Islet of Langerhans (tissue), 1 donor: Measurements from ENCODE around the gene DUOX1.

Experiments used
- FAIRE-seq: peaks from one replicate; lab custom pipeline; 2011; peaks lifted over from hg19 to GRCh38; lab: Jason Lieb, UNC

DUOX1 gene

DNA sequence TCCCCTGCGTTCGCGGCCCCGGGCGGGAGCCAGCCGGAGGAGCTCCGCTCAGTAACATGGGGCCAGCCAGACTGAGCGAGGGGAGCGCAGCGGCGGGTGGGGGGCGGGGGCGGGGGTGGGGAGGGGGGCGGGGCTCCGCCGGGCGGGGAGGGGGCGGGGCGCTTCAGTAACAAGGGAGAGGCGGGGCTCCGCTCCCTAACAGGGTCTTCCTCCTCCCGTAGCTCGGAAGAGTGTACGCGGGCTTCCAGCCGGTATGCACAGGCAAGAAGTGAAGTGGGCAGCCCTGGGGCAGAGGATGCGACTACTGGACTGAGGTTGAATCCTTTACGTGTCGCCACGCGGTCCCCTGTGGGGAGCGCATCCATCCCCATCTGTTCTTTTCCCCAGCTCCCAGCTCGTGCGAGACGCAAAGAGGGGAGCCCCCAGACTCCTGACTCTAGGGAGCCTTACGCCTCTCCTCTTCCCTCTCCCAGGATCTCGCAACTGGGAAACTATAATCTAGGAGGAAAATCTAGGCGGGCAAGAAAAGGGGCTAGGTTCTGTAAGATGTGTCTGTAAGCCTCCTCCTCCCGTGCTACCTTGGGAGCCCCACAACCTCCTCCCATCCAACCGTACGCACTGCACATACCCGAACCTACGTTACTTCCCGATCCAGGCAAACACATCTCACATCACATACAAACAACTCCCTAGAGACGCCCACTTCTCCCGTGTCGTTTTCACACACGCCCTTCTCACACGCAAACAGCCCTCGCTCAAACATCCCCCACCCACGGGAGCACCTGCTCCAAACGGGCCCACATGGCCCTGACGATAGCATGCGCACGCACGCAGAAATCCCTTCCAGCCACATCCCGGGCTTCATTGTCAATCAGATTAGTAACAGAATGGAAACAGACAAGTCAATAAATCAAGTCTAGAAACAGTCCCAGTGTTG lies 58.4 kb downstream of the DUOX1 start, which contains the start of gene SHF:
SHF (minus strand) TSS at position 73 of the 937 bp plus-strand sequence; CDS start at position 58, 15 bp downstream.
- FAIRE-seq: no peak

DNA sequence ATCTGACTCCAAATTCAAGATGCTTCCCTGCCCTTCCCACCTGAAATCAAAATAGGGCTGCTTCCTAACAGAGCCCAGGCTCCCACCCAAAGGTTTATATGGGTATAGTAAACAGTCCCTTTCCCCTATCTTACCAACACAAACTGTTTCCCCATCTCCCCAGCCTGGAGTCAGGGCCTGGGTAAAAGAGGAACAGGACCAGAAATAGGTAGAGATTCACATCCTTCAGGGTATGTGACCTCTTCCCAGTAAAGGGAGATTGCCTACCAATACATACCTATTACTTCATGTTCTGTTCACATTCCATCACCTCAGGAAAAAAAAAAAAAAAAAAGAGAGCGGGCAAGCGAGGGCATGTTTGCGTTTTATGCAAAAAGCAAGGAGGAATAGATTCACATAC lies 67.7 kb downstream of the DUOX1 start:
- no peak for FAIRE-seq

DNA sequence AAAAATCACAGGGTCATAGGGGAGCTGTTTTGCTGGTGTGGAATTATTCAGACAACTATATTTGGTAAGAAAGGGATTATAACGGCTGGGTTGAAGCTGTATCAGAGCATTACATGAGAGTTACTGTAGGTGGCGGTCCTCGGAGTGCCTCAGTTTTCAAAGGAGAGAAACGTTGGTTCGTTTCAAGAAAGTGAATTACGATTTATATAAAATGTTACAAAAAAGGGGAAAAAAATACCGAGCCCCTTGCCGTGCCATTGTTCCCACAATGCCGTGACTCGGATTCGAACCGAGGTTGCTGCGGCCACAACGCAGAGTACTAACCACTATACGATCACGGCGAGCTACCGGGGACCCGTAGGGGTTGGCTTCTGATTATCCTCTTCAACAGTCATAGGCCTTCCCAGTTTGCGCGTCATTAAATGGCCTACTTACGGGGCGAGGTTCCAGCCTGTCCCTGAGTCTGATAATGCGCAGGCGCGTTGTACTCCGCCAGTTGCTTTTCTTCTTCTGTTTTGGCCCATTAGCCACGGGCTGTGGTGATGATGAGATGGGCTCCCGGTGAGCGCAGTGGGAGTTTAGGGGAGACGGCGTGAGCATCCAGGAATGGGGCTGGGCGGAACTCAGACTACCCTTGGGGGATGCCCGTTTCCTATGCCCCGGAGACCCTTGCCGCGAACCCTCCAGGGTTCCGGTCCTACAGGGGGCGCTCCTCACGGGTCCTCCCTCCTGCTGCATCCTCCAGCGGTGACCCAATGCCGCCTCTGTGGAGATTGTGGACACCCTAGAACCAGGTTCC lies 68.7 kb downstream of the DUOX1 start:
- peak; percentile 90 for FAIRE-seq

DNA sequence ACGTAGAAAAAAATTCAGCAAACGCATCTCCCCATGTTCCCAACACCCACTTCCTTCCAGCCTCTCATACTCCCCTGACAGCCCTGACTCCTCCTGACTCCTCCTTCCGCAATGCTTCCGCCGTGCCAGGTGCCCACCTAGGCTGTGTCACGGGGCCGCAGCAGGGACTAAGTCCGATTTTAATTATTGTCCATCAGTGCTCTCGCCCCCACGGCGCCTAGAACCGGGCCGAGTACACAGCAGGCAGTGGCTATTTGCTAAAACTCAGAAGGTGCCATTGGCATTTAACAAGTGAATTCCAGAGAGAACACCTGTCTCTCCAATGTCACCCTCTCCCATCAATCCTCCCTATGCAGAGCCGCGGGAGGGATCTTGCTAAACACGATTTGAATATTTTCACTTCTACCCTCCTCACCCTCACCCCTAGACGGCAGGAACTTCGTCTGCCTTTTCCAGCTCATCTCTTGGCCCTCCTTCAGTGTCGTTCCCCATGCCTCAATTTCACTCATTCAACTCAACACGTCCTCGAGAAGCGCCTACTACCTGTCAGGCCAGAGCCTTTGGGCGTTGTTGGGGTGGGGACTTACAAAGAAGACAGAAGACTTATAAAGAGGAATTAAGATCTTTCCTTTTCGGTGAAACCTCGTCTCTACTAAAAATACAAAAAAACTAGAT lies 69.5 kb downstream of the DUOX1 start:
- no peak for FAIRE-seq

DNA sequence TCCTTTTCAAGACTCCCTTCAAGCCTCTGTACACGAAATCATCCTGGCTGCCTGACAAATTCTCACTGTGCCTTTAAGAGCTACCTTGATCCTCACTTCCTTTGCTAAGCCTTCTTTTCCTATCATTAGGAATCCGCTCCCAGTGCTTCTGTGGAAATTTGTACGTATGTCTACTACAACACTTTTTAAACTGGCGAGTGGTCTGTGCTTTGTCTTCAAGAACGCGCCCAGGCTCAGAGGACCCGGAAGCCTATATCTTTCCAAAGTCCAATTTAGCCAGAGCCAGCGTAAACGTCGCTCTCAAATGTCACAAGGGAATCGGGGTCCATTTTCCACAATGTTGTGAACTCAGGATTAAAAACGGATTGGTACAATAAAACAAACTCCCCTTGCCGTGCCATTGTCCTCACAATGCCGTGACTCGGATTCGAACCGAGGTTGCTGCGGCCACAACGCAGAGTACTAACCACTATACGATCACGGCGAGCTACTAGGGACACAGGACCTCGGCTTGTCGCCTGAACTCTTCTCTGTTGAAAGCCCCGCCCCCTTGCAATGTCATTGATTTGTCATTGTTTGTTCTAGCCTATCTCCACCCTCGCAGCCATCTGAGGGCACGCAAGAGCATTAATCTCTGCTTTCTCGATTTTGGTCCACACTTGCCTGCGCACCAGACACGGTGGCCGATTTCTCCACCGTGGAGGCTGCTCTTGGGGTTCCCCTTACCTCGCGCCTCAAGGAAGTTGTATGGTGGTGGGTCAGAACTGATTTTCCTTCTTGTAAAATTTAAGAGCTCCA lies 70.4 kb downstream of the DUOX1 start:
- no peak for FAIRE-seq

DNA sequence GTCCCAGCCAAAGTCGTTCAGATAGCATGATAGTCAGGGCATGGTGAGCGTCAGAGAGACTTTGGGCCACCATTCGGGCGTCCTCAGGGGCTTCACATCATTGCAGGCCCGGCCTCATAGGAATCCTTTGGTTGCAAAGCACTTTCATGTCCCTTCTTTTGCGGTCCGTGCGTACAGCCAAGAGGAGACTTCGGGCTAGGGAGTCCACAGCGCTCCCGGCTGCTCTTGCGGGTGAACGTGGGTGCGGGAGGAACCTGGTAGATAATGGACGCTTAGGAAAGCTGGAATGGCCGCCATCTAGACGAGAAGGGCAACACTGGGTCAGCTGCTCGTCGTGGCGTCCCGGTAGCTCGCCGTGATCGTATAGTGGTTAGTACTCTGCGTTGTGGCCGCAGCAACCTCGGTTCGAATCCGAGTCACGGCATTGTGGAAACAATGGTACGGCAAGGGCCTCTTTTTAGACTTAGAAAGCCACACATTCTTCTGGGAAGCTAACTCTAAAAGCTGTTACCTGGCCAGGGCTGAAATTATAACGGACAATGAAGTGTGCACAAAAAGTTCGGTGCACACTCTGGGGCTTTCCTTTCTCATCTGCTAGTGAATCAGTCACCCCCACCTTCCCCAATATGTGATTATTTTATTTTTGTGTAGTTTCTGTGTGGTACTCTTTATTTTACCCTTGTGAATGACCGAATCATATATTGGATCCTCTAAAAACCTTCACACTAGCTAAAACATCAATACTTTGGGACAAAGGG lies 71.2 kb downstream of the DUOX1 start:
- FAIRE-seq: no peak

DNA sequence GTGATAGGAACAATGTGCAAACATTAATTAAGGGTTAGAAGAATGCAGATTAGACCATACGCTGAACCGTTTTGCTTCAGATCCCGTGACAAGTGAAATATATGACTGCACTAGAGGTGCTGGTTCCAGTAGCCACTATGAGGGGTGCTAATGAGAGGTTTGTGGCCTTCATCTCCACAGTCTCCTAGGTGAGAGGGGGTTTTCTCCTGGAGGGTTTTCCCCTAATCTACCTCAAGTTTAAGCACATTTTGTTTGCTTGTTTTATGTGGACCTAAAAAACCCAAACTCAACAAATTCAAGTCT lies 71.7 kb downstream of the DUOX1 start:
- FAIRE-seq: no peak

DNA sequence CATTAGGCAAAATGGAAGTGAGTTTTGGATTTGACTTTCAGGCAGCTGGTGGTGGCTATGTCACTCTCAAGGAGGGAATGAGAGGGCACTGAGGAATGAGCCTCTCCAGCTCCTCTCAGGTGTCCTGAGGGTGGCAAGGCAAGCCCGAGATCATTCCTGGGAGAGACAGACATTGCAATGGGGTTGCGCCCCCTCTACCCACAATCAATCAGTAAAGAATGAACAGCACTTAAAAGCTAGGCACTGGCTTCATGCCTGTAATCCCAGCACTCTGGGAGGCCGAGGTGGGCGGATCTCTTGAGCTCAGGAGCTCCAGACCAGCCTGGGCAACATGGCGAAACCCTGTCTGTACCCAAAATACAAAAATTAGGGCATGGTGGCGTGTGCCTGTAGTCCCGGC lies 72.1 kb downstream of the DUOX1 start:
- FAIRE-seq: no peak

DNA sequence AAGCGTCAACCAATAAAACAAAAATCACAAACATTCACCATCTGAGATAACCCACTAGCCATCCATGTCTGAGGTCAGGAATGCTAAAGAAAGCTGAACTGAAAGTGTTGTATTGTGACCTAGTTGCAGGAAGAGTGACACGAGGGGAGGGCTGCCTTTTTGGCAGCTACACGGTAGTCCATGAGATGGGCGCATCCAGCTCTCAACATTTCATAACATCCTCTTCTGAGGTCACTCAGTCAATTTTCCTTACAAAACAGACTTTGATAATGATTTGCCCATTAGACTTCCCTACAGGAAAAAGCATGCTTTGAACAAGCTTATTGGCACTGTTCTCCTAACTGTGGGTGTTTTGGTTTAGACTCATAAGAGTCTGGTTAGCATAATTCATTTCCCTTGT lies 73.4 kb downstream of the DUOX1 start:
- no peak for FAIRE-seq

DNA sequence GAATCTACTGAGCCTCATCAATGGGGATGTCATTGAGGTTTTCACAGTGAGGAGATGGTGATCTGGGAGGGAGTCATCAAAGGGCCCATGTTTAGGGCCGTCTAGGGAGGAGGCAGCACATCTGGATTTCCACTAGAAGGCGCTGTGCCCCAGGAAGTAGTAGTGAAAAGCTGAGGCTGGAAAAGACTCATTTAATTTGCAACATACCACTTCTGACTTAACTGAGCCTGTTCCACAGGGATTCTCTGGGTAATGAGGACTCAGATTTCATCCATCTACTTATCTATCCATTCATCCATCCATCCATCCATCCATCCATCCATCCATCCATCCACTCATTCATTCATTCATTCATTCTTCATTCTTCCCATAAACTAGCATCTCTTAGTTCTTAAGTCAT lies 75.4 kb downstream of the DUOX1 start:
- no peak for FAIRE-seq

DNA sequence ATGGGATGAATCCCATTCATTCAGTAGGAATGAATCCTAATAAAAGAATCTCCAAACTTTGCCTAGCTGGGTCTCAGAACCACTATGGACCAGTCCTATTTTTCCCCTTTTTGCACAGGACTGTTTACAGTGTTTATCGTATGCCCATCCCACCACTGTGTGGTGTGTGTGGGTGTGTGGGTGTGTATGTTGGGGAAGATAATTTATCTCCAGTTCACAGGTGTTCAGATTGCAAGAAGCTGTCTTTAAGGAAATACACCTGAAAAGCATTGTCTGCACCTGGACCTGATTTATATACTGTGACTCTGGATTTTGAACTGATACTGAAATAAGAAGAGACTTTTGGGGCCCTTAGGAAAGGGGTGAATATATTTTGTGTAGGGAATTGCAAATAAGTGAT lies 82.7 kb downstream of the DUOX1 start:
- FAIRE-seq: no peak
